ENCODE measurements around the gene SLC16A3. TPM values are rescaled to one million over a fixed set of nuclear protein-coding genes. Genes with fewer than 3 reads are reported as not detected.
A peak's percentile ranks its signal among the peaks of the same experiment; 100 is the strongest.

SLC16A3 gene
- total and polyA plus RNA-seq, 2 of the 4 experiments (the other 2 are of a cell fraction), result 49.1 to 181 TPM

- no peak overlapping the region for H4K8ac ChIP-seq (ENCODE audit: low read depth in 2 of 2, low read length in 2 of 2)
- dilution Hi-C loops (cut with HindIII; ENCODE audit: low sequenced_read_pairs, unreplicated experiment) (no loop called here), in situ Hi-C loops (cut with MboI; ENCODE audit: low sequenced_read_pairs) (no loop called here), intact Hi-C loops (cut with micrococcal nuclease) (loop anchor here (5.0 kb wide), 3 partner anchors 37 to 168 kb away; no protein-coding TSS in a partner anchor)
- peaks cover 77% of the 10 kb centered on the region for H3K36me3 ChIP-seq (ENCODE audit: control insufficient read depth, insufficient read depth, low read length)
- H2AFZ ChIP-seq (replicated peaks; ENCODE audit: low read length, poor library complexity), result peak overlapping the region; percentile 29
- ChIA-PET POLR2A (ENCODE audit: unreplicated experiment) (interaction anchor here (0.5 kb wide), 1 partner anchor 11 kb away, joined by 3 read pairs; no protein-coding TSS in a partner anchor), CTCF (no interaction called here)
- H3K79me1 ChIP-seq (ENCODE audit: low read depth in 1 of 2, low read length in 2 of 2), result peaks cover 10 to 92% of the 10 kb centered on the region in 2 experiments; a peak in 3 of 4 replicates
- H3K23ac ChIP-seq (ENCODE audit: low read depth, low read length), result no peak overlapping the region
- no peak overlapping the region for H2BK5ac ChIP-seq (ENCODE audit: low read depth, low read length, poor library complexity, severe bottlenecking)
- H3K27ac ChIP-seq (ENCODE audit: insufficient read depth, low read length), result no peak overlapping the region
- no peak overlapping the region for H2BK120ac ChIP-seq (ENCODE audit: low read depth, low read length)
- H2BK15ac ChIP-seq (ENCODE audit: low read depth, low read length), result no peak overlapping the region
- peaks cover 100% of the 10 kb centered on the region for H4K20me1 ChIP-seq (ENCODE audit: insufficient read depth, low read length)
- H3K4ac ChIP-seq (ENCODE audit: low read depth, low read length), result no peak overlapping the region; the same call in 1 of the 2 replicates
- no peak overlapping the region for H3K14ac ChIP-seq (replicated peaks; ENCODE audit: low read depth, low read length)
- H4K91ac ChIP-seq (ENCODE audit: insufficient read depth, low read depth, low read length), result no peak overlapping the region
- WGBS, 2 experiments (ENCODE audit: extremely low coverage in 2 of 2, insufficient read length in 1 of 2), result 86% methylated on average over 13 of the region's 39 CpGs; no CpG with 5 or more reads in 1 of the 2 experiments
- no peak overlapping the region for H3K4me2 ChIP-seq (ENCODE audit: low read depth, low read length)
- H3K9me3 ChIP-seq (ENCODE audit: control insufficient read depth, insufficient read depth, low read length), result no peaks in the 10 kb centered on the region
- peaks cover 5% of the 10 kb centered on the region; the same call in 1 of the 2 replicates for H3K9me1 ChIP-seq (ENCODE audit: insufficient read depth, low read length)
- H3K9ac ChIP-seq (ENCODE audit: low read depth, low read length), result no peak overlapping the region
- no peak for ATAC-seq (ENCODE audit: low read depth)
- H2BK20ac ChIP-seq (ENCODE audit: low read depth, low read length), result no peak overlapping the region
- no peak overlapping the region for H3K56ac ChIP-seq (ENCODE audit: extremely low read depth, insufficient read depth, low read length)
- no peak overlapping the region for H3K18ac ChIP-seq (ENCODE audit: low read depth, low read length)
- TF ChIP-seq CHD1 (IDR thresholded peaks at IDR 0.05; ENCODE audit: low read depth, low read length) (no peak), CTCF (conservative IDR thresholded peaks at IDR 0.05; ENCODE audit: low read depth, low read length) (peak; percentile 56), USF2 (IDR thresholded peaks at IDR 0.05; ENCODE audit: low read depth, low read length) (0 out of 2 replicates have a peak, but pooled peaks have one; percentile 0), POLR2A (IDR thresholded peaks at IDR 0.05; ENCODE audit: low read depth, low read length) (peak; percentile 42; the same call in 1 of the 2 replicates), MAZ (IDR thresholded peaks at IDR 0.05; ENCODE audit: borderline replicate concordance, low read depth, low read length) (no peak), SMC3 (IDR thresholded peaks at IDR 0.05; ENCODE audit: low read depth, low read length) (peak; percentile 42), RAD21 (IDR thresholded peaks at IDR 0.05; ENCODE audit: low read length) (peak; percentile 56), MAFK (IDR thresholded peaks at IDR 0.05; ENCODE audit: low read depth, low read length) (no peak), RFX5 (IDR thresholded peaks at IDR 0.05; ENCODE audit: low read depth, low read length) (no peak), ELK1 (IDR thresholded peaks at IDR 0.05; ENCODE audit: borderline replicate concordance, low read depth, low read length) (no peak)
- no TSS peak for BruUV-seq (replicated peaks)
- H4K5ac ChIP-seq (ENCODE audit: low read depth, low read length), result no peak overlapping the region
- H3K27me3 ChIP-seq (ENCODE audit: control insufficient read depth, insufficient read depth, low read length), result no peaks in the 10 kb centered on the region
- no peak overlapping the region for H2AK5ac ChIP-seq (ENCODE audit: low read depth, low read length)
- no peak overlapping the region for H2AK9ac ChIP-seq (replicated peaks; ENCODE audit: low read depth, low read length, poor library complexity)
- no peak overlapping the region for H3K4me3 ChIP-seq (ENCODE audit: insufficient read depth, low read depth, low read length)
- peaks cover 32% of the 10 kb centered on the region for H3K4me1 ChIP-seq (ENCODE audit: control insufficient read depth, insufficient read depth, low read length)
- no peak for DNase-seq
Measured at GRCh38 chr17:82244413-82245133, 15.7 kb downstream of the SLC16A3 start.
